ENCODE measurements around the gene THSD7A.

DNA sequence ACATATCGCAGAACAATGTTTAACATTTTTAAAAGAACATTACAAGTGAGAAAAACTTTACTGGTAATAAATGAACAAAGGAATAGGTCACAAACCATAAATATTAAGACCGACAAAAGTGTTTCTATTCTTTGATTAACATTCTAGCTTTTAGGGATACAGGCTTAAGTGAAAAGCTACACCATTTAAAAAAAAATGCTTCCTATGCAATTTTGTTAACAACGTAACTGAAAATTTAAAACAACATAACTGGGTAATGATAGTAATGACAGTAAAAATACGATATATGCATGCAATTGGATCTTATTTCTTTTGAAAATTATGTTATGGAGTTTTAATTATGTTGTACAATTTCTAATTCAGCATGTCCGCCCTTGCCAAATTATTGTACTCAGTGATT, 49.7 kb upstream of the THSD7A start:
- TF ChIP-seq, protein P1, sequence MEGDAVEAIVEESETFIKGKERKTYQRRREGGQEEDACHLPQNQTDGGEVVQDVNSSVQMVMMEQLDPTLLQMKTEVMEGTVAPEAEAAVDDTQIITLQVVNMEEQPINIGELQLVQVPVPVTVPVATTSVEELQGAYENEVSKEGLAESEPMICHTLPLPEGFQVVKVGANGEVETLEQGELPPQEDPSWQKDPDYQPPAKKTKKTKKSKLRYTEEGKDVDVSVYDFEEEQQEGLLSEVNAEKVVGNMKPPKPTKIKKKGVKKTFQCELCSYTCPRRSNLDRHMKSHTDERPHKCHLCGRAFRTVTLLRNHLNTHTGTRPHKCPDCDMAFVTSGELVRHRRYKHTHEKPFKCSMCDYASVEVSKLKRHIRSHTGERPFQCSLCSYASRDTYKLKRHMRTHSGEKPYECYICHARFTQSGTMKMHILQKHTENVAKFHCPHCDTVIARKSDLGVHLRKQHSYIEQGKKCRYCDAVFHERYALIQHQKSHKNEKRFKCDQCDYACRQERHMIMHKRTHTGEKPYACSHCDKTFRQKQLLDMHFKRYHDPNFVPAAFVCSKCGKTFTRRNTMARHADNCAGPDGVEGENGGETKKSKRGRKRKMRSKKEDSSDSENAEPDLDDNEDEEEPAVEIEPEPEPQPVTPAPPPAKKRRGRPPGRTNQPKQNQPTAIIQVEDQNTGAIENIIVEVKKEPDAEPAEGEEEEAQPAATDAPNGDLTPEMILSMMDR (conservative IDR thresholded peaks at IDR 0.05; ENCODE audit: low read depth, low read length) = no peak
- TF ChIP-seq, protein P2, sequence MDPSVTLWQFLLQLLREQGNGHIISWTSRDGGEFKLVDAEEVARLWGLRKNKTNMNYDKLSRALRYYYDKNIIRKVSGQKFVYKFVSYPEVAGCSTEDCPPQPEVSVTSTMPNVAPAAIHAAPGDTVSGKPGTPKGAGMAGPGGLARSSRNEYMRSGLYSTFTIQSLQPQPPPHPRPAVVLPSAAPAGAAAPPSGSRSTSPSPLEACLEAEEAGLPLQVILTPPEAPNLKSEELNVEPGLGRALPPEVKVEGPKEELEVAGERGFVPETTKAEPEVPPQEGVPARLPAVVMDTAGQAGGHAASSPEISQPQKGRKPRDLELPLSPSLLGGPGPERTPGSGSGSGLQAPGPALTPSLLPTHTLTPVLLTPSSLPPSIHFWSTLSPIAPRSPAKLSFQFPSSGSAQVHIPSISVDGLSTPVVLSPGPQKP (IDR thresholded peaks at IDR 0.05; ENCODE audit: borderline replicate concordance, low read depth, low read length) = no peak
- TF ChIP-seq RAD21 (IDR thresholded peaks at IDR 0.05; ENCODE audit: low read length) = no peak
- no peak for TF ChIP-seq RFX5 (IDR thresholded peaks at IDR 0.05; ENCODE audit: low read depth, low read length)

All from IMR-90 (cell line).